Measurements from ENCODE around the gene VSIG10L2. TPM values are rescaled to one million over a fixed set of nuclear protein-coding genes. Genes with fewer than 3 reads are reported as not detected.
"Not testable (repeated sequence)": the region's sequence is repeated elsewhere in the genome, so short reads cannot be mapped to it uniquely, and the experiment has no call there.

Gene VSIG10L2
- total RNA-seq, 1 experiment from 2014 or later: 0.02 TPM

- DNase-seq (ENCODE audit: extremely low read depth, low read depth): no peak
These were observed 11.9 kb downstream of the VSIG10L2 start for GRCh38 chr11:125957618-125958332.

GRCh38 chr11:125958872-125959400 lies 13.1 kb downstream of the VSIG10L2 start:
- DNase-seq (ENCODE audit: extremely low read depth, low read depth): no peak

DNA sequence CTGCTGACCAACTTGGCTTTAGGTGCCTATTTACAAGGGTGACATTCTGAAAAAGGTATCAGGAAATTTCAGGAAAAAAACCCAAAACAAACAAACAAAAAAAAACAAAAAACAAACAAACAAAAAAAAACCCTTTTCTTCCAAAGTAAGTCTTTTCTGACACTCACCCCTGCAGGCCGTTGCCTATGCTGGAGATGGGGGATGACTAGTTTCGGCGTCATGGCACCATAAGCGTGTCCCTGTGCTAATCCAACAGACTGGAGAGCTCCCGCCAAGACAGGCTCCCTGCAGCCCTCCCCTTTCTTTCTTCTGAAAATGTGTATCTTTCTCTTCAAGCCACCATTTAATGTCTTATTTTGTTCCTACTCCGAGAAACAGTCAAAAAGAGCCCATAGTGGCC lies 13.7 kb downstream of the VSIG10L2 start:
- DNase-seq (ENCODE audit: extremely low read depth, low read depth): no peak

DNA sequence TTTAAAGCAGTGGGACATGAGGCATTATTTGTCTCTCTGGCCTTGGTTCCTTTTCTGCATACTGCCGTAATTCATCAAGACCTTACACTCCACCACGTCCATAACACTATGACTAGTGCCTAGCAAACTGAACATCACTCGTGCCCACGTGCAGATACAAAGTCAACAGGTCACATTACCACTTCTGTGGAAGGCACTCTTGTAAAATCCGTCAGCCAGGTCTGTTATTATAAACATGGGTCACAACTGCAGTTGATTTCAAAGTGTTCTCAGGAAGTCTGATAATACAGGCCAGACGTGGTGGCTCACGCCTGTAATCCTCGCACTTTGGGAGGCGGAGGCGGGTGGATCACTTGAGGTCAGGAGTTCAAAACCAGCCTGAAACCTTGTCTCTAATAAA lies 14.1 kb downstream of the VSIG10L2 start:
- no peak for DNase-seq (ENCODE audit: extremely low read depth, low read depth)

DNA sequence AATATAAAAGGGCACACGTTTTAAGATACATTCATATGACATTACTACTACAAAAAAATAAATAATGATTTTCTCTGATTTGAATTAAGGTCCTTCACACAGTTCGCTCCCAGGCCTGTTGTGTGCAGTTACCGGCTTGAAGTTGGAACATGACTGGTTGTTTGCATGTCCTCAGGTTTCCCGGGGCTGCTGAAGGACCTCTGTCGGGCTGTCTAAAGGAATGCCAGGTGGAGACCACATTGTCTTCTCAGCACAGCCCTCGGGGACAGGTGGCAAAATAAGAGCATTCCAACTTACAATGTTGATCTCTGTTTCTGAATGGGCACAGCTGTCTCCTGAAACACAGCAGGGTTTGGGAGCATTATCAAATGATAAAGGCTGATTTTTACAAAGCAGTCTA lies 14.9 kb downstream of the VSIG10L2 start:
- no peak for DNase-seq (ENCODE audit: extremely low read depth, low read depth)

GRCh38 chr11:125967515-125967914 lies 21.7 kb downstream of the VSIG10L2 start:
- DNase-seq (ENCODE audit: extremely low read depth, low read depth): no peak

DNA sequence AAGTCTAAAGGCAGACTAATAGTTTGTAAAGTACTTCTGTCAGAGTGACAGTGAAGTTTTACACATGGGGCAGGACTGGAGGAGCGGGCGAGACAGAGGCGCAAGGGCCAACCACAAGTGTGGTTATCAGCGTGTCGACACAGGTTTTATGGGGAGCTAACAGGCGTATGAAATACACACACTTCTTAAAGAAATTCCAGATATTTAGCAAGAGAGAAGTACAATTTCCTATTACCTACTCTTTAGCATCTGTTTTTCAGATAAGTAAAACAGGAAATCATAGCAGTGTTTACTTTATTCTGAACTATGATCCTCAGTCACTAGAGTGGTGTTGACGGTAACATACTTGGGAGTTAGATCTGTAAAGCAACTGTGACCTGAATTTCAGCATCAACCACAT lies 22.5 kb downstream of the VSIG10L2 start:
- DNase-seq (ENCODE audit: extremely low read depth, low read depth): no peak

DNA sequence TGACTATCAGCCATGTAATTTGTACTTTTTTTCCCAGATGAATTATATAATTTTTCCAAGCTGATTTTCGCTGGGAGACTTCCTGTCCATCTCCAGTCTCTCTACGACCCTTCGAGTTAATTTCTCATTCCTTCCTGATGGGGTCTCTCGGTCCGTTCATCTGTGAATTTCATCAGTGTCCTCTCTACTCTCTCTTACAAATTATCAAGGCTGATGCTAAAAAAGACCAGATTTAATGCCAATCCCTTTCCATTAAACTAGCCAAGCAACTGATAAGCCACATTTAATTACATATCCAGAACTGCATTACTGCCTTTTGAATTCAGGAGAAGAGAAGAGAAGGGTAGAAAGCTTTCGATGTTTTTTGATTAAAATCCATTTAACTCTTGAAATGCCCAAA lies 25.8 kb downstream of the VSIG10L2 start:
- DNase-seq (ENCODE audit: extremely low read depth, low read depth): no peak

DNA sequence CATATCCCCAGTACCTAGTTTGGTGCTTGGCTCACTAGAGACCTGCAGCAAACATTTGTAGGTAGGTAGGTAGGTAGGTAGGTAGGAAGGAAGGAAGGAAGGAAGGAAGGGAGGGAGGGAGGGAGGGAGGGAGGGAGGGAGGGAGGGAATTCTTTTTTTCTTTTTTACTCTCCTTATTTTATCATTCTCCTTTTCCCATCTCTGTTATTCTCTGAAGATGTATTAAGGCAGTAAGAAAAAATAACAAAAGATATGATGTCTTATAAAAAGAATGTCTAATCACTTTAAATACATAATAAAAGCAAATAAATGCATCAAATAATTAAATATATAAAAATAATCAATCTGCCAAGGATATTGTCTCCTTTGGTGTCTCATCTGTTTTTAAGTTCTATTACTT lies 28.4 kb downstream of the VSIG10L2 start:
- DNase-seq (ENCODE audit: extremely low read depth, low read depth): no peak

DNA sequence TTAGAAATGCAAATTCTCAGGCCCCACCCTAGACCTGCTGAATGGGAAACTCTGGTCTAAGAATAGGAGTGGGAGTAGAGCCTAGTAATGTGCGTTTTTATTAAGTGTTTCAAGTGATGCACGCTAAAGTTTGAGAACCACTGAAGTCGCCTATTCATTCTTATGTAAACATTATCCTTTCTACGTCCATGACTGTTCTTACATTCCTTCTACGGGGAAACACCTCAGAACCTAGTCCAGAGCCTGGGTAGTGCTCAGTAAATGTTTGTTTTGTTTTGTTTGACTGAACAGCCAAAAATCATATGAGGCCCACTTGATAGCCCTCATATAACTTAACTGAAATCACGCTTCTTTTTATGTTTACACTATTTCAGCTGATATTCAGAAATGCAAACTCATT lies 29.8 kb downstream of the VSIG10L2 start:
- DNase-seq (ENCODE audit: extremely low read depth, low read depth): no peak

GRCh38 chr11:125976156-125976555 lies 30.3 kb downstream of the VSIG10L2 start:
- no peak for DNase-seq (ENCODE audit: extremely low read depth, low read depth)

DNA sequence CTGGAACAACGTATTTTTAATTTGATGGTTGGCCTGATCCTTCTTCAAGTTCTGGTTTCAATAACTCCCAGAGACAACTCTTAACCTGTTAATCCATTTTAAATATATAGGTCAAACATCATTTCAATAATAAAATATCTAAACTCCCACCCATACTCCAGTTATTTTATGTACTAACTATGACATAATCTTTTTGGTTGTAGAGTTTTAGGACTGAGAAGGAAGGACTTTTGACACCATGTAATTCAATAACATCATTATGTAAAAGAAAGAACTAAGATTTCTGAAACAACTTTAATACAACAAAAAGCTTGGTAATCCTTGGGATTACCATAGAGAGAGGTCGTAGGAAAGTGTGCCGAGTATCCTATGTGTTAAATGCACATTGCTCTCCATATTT lies 31.5 kb downstream of the VSIG10L2 start:
- DNase-seq (ENCODE audit: extremely low read depth, low read depth): no peak

- no peak for DNase-seq (ENCODE audit: extremely low read depth, low read depth)
These were observed 32.4 kb downstream of the VSIG10L2 start for GRCh38 chr11:125978181-125978716.

- DNase-seq (ENCODE audit: extremely low read depth, low read depth): no peak
These were observed 33.0 kb downstream of the VSIG10L2 start for GRCh38 chr11:125978778-125979407.

- no peak for DNase-seq (ENCODE audit: extremely low read depth, low read depth)
These were observed 33.7 kb downstream of the VSIG10L2 start for GRCh38 chr11:125979511-125979910.

GRCh38 chr11:125980436-125980835 lies 34.6 kb downstream of the VSIG10L2 start:
- DNase-seq (ENCODE audit: extremely low read depth, low read depth): no peak

DNA sequence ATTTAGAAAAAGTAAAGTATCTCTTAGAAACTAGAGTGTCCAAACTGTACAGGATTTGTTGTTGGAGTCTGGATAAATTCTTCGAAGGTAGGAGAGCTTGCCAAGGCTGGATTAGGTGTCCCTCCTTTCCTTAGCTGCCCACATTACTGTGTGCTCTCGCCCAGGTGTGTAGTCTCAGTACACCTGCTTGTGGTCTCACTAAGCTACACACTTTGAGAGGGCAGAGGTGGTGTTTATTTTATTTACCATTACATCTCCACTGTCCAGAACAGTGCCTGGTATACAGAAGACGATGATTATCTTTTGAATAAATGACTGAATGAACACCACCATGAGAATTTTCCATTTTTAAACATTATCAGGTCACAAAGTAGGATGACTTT lies 36.5 kb downstream of the VSIG10L2 start:
- DNase-seq (ENCODE audit: extremely low read depth, low read depth): no peak

- not testable (repeated sequence) for DNase-seq (ENCODE audit: extremely low read depth, low read depth)
These were observed 40.1 kb downstream of the VSIG10L2 start for GRCh38 chr11:125985956-125986355.

DNA sequence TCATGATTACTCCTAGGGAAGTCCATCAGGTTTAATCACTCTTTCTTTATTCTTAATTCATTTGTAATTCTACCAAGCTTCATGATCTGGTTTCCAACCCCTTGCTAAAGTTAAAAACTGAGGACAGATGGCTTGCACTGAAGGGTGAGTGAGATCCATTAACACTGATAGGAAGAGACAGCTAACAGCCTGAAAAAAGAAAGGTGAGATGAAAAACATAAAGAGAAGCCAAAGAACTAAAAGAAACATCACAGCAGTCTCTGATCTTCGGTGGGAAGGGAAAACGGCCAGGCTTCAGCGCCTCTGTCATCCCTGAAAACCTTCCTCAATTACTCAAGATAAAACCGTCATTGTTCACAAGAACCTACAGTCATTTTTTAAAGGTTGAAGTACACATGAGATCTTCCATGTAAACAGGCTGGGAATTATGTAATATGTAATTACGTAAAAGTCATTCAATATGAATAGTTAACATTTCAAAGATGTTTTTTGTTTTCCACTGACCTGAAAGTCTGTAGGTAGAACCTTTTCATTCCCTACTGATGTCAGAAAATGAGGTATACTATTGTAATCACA lies 41.3 kb downstream of the VSIG10L2 start:
- DNase-seq (ENCODE audit: extremely low read depth, low read depth): no peak

DNA sequence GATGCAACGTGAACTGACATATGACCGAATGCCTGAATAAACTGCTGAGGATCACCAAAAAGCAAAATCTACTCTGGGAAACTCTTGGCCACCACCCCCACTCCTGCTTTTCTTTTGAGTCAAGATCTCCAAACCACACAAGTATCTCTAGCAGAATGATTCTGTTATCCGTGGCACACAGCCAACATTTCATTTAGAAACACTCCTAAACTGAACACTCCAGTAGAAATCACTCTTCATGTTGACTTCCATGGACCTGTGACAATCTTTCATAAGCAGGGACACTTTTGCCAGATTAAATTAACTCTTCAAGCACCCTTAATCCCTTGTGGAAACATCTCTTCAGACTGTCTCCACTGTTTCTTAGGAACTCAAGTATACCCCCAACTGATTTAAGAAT lies 44.4 kb downstream of the VSIG10L2 start:
- no peak for DNase-seq (ENCODE audit: extremely low read depth, low read depth)

DNA sequence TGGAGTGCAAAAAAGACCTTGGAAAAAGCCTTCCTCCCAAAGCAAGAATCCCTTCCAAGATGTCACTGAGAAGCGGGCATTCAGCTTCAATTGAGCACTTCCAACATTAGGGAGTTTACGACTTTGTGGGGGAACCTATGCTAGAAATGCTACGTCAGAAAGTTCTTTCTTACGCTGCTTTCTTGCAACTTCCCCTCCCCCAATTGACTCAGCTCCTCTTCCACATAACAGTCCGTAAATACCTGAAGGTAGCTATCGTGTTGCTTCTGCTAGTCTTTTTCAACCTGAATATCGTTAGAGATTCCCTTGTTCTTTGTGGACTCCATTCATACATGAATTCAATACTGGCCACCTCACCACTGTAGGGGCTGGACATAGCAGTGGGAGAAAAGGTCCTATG lies 47.0 kb downstream of the VSIG10L2 start:
- DNase-seq (ENCODE audit: extremely low read depth, low read depth): no peak

DNA sequence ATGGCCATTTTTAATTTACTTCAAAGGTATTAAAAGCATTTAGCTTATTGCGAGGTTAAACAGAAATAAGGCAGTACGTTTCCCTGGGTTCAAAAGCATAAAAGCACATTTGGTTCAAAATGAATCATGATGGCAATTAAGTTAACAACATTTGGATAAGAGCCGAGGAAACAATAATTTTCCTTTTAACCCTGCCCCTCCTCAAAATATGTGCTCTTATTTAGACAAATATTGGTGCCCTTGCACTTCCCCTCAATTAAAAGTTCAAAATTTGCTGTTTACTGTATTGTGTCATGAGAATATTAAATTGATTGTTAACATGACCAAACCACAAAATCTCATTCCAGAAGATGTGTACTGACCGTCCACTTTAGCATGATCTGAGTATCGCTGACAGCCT lies 48.7 kb downstream of the VSIG10L2 start:
- no peak for DNase-seq (ENCODE audit: extremely low read depth, low read depth)
